HG02678 (cell line): Measurements from ENCODE around the gene MRPL14.
"Not testable (repeated sequence)": the region's sequence is repeated elsewhere in the genome, so short reads cannot be mapped to it uniquely, and the experiment has no call there.

Source experiments
- ATAC-seq: cut with Tn5 transposase; IDR thresholded peaks from one replicate; pipeline ENCODE4 v1.9.1; 2021; ENCODE audit warnings: mild to moderate bottlenecking, moderate library complexity; ENCODE audit not compliant: unreplicated experiment

The MRPL14 gene

GRCh38 chr6:44102527-44102926 lies 24.7 kb downstream of the MRPL14 start:
- no peak for ATAC-seq

GRCh38 chr6:44101832-44102231 lies 25.4 kb downstream of the MRPL14 start:
- ATAC-seq: no peak

DNA sequence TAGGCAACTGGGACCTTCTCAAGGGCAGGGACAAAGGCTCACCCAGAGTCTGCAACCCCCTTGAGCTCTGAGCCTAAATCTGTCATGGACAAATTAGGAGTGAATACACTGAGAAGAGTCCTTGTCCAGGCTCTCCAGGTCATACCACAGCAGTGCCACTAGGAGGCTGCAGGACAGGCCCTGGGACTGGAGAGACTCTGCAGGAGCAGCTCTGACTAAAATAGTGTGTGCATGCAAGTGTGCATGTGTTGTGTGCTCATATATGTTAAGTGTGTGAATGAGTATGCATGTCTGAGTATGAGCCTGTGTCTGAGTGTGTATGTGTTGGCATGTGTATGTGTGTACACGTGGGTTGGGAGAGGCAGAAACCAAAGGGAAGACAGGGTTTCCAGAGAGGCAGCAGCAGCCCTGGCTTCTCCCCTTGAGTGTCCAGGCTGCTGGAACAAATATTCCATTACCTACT lies 27.1 kb downstream of the MRPL14 start:
- ATAC-seq: no peak

GRCh38 chr6:44099192-44099591 lies 28.1 kb downstream of the MRPL14 start:
- ATAC-seq: no peak

DNA sequence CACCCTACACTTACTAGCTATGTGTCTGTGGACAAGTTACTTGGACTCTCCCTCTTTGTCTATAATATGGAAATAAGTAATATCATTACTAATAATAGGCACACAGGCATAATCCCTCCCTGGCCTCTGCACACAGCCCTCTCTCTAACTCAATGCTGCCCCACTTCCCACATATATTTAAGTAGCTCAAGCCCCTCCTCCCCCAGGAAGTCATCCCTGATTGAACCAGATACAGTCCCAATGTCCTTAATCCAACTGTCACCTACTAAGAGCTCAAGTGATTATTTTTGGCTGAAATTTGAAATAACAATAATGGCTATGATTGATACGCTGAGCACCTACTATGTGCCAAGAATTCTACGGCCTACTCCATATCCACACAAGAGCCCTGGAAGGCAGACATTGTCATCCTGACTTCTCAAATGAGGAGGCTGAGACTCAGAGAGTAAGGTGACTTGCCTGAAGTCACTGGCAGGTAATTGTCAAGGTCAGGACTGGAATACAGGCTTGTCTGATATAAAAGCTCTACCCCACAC lies 29.4 kb downstream of the MRPL14 start:
- ATAC-seq: no peak

DNA sequence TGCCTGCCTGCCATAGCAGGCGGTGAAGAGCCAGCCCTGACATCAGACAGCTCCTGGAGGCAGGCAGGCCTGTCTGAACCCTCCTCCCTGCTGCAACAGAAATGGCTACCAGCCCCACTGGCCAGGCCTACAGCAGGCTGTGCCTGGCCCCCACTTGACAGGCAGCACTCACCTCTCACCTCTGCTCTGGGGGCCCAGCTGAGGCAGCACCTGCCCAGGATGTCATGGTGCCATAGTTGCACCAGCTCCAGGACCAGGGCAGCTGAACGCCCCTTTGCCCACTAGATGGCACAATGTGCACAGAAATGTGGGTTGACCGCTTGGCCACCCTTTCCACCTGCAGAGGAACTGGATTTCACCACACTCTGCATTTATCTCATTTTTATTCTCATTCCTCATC lies 30.6 kb downstream of the MRPL14 start:
- no peak for ATAC-seq

- not testable (repeated sequence) for ATAC-seq
Observed at GRCh38 chr6:44095243-44095623, 32.0 kb downstream of the MRPL14 start.

DNA sequence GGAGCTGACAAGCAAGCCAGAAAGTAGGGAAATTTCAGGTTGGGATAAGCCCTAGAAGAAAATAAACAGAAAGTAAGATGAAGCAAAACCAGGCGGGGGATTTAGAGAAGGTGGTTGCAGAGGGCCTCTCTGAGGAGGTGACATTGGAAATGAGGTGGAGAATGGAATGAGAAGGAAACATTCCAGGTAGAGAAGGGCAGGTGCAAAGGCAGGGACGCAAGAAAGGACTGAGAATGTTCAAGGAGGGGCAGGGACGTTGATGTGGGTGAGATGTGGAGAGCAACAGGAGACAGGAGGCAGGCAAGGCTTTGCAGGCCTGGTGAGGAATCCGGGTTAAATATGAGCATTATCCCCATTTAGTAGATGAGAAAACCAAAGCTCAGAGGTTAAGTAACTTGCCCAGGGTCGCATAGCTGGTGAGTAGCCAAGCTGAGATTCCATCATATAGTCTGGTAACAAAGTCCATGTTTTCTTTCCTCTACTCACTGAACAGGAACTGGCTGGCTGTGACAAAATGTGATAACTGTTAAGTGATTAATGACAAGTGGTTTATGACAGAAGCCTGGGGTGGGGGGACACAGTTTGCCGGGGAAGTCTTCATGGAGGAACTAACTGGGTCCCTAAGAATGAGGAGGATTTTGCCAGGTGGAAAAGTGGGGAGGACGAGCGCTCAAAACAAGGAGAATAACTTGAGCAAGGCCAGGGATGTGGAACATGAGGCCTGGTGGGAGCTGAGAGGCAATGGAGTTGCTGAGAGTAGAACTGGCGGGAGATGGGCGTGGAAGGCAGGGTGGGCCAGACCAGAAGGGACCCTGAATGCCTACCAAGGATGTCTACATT lies 32.6 kb downstream of the MRPL14 start:
- no peak for ATAC-seq

DNA sequence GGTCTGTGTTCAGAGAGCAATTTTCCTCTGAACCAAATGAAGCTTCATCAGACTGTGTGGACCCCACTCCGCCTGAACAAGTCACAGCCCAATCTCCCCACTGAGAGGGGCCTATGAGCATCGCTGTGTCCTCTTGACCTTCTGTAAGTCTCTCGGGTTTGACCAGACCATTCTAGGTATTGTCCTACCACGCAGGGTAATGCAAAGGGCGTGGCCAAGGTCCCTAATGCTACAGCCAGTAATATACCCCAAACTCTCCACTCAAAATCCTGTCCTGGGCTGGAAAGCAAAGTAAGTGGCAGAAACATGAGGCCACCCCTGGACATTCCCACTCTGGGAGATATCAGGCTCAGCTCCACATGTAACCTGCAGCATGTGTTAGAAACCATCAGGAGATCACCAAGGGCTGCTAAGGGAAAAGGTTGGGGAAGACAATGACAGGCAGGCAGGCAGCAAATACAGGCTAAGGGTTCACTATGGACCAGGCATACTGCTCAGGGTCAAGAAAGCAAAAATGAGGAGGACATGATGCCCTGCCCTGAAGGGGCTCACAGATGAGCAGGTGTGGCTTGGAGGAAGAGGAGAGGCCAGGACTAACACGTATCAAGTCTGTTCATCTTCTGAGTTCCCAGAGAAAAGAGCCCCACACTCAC lies 33.4 kb downstream of the MRPL14 start:
- no peak for ATAC-seq

- no peak for ATAC-seq
Observed at GRCh38 chr6:44093066-44093465, 34.2 kb downstream of the MRPL14 start.

DNA sequence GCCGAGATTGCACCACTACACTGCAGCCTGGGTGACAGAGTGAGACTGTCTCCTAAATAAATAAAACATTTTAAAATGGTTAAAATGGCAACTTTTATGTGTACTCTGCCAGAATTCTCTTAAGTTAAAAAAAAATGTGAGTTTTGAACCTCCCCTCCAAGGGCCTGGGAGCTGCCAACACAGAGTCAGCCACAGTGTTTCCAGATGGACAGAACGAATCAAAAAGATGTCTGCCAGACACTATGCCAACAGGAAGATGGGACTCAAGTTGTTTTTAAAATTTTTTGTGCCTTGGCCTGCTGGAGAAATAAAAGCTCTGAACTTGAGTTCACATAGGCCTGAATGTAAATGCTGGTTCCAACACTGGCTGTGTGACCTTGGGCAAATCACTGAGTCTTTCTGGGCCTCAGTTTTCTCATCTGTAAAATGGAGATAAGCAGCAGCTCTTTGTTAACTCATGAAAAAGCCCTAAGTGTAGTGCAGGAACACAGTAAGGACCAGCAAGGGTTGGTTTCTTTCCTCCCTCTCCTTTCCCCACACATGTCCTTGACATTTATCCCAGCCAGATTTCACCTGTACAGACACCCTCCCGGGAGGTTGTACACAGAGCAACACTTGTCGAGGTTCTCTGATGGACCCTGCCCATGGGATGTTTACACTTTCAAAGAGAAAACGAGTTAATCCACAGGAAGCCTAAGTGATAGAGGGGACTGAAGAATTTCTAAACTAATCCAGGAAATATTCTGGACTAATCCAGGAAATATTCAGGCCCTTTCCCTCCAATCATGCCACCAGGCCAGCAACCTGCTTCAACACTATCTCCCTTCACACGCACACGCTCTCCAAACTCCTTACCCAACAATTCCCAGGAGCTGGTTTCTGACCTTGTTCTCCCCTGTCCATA lies 35.0 kb downstream of the MRPL14 start:
- ATAC-seq: no peak

GRCh38 chr6:44091356-44091755 lies 35.9 kb downstream of the MRPL14 start:
- ATAC-seq: not testable (repeated sequence)

DNA sequence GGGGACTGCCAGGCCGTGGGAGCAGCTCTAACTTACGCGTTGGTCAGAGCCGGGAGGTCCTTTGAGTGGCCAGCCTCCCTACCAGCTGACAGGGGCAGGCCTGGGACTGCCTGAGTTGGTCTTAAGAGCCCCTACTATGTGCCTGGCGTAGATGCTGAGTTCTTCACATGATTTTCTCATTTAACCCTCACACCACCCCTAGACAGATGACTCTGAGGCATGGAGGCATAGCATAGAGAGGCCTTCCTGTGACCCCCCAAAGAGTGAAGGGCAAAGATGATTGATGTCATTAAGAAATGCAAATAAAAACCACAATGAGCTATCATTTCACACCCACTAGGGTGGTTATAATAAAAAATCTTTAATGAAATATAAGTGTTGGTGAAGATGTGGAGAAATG lies 36.8 kb downstream of the MRPL14 start:
- no peak for ATAC-seq

DNA sequence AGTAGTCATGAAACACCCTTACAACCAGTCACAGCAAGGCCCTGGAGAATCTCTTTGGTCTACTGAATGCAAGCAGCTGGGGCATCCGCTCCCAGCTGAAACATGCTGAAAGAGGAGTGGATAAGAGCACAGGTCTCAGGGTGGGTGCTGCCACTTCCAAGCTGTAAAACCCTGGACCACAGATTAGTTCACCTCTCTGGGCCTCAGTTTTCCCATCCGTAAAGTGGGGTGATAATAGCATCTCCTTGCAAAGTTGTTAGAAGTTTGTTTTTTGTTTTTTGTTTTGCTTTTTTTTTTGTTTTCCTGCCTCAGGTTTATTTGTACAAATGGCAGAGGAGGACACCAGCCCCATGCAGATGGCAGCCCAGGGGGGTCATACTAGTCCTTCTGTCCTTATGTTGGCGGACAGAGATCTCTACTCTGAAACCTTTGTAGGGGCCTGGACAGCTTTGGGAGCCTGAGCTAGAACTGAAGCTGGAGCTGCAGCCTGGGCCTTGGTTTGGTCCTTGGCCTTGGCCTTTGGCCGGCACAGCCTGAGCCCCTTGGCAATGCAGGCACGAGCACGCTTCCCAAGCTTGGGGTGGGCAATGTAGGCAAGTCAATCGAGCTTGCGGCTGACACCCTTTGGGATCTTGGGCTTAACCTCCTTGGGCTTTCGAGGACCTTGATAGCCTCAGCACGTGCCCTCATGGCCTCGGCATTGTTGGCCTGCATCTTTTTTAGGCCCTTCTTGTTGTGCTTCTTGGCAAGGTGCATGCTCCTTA lies 38.2 kb downstream of the MRPL14 start:
- no peak for ATAC-seq

GRCh38 chr6:44087623-44088022 lies 39.6 kb downstream of the MRPL14 start:
- no peak for ATAC-seq

- no peak for ATAC-seq
Observed at GRCh38 chr6:44086931-44087574, 40.2 kb downstream of the MRPL14 start.

DNA sequence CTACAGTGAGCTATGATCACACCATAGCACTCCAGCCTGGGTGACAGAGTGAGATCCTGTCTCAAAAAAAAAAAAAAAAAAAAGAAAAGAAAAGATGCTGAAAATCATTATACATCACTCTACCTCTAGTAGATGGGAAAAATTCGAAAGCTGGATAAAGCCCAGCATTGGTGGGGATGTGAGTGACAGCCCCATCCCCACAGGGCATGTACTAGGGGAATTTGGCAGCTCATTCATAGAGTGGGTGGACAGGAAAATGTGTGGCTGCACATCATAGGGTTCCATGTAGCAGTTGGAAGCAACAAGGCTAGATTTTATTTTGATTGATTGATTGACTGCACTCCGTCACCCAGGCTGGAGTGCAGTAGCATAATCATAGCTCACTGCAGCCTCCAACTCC lies 42.0 kb downstream of the MRPL14 start:
- no peak for ATAC-seq

DNA sequence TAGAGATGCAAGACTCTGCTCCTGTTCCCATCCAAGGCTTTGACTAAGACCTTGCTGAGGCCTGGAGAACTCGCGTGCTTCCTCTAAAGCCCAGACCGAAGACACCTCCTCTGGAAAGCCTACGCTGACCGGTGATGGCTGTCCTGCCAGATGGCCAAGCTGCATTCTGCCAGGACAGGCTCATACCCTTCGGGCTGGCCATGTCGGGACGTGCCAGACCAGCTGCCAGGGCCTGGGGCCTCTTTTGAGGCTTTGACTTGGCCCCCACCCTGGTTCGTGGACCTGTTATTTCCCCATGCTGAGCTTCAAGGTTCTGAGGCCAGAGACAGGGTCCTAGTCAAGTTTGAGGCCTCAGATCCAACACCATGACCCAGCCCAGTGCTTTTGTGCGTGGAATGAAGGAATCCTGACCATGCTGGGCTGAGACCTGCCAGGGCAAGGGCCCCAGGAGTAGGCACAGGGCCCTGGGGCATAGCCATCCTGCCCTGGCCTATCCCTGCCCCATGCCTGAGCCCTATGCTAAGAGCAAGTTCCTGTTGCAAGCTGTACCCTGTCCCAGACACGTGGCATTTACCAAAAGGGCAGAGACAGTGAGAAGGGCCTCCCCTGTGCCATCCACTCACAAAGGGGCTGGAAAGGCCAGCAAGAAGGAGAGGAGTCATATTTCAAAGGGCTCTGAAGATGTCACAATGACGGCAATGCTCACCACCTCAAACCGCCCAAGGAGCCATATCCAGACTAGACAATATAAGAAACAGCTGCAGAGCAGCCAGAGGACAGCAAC lies 42.8 kb downstream of the MRPL14 start:
- no peak for ATAC-seq

- ATAC-seq: no peak
Observed at GRCh38 chr6:44082872-44083321, 44.4 kb downstream of the MRPL14 start.
